Gastroesophageal sphincter (tissue), 3 donors: Measurements from ENCODE around the gene CLOCK.

Experiments
- EP300 ChIP-seq: sonication (generic); formaldehyde crosslinking; IDR thresholded peaks from one replicate; pipeline ENCODE4 v1.6.1; 2017; ENCODE audit warnings: antibody characterized with exemption, mild to moderate bottlenecking
- POLR2A ChIP-seq, 2 donors: fragments of 450-650 bp; IDR thresholded peaks; one replicate each; pipeline ENCODE4 v1.6.1; 2017; ENCODE audit warnings: antibody characterized with exemption in 2 of 2, mild to moderate bottlenecking in 2 of 2, moderate library complexity in 1 of 2
- POLR2AphosphoS5 ChIP-seq: sonication (generic); formaldehyde crosslinking; IDR thresholded peaks from one replicate; pipeline ENCODE4 v1.6.1; 2017; ENCODE audit warnings: antibody characterized with exemption
- TF ChIP-seq, protein P1 (sequence below), 4 experiments: fragments of 200-600 bp in 2 of 4; fragments of 450-650 bp in 2 of 4; sonication (generic) in 1 of 4; IDR thresholded peaks; one replicate each; pipeline ENCODE4 v1.5.1; 2017 to 2019; ENCODE audit warnings: antibody characterized with exemption in 4 of 4, mild to moderate bottlenecking in 2 of 4, moderate library complexity in 2 of 4

DNA sequence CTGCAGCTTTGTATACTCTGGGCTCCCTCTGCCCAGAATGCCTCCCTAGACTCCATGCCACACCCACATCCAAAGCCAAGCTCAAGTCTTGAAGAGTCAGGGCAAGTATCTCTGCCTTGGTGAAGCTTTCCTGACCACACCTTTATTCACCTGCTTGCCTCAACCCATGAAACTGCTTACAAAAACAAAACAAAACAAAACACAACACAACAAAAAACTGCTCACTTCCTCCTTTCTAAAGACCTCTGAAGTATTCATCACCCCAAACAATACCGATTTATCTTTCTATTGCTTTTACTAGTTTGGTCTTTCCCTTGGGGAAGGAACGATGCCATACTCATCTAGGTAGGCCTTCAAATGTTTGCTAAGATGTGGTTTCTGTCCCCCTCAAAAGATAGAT is 105.9 kb downstream of the CLOCK start:
- TF ChIP-seq, protein P1, sequence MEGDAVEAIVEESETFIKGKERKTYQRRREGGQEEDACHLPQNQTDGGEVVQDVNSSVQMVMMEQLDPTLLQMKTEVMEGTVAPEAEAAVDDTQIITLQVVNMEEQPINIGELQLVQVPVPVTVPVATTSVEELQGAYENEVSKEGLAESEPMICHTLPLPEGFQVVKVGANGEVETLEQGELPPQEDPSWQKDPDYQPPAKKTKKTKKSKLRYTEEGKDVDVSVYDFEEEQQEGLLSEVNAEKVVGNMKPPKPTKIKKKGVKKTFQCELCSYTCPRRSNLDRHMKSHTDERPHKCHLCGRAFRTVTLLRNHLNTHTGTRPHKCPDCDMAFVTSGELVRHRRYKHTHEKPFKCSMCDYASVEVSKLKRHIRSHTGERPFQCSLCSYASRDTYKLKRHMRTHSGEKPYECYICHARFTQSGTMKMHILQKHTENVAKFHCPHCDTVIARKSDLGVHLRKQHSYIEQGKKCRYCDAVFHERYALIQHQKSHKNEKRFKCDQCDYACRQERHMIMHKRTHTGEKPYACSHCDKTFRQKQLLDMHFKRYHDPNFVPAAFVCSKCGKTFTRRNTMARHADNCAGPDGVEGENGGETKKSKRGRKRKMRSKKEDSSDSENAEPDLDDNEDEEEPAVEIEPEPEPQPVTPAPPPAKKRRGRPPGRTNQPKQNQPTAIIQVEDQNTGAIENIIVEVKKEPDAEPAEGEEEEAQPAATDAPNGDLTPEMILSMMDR (IDR thresholded peaks at IDR 0.05), result no peak
- TF ChIP-seq POLR2A (IDR thresholded peaks at IDR 0.05) (no peak), POLR2AphosphoS5 (no peak), EP300 (no peak)
